Stimulated activated CD8-positive, alpha-beta memory T cell treated with anti-CD3 and anti-CD28 coated beads, Interleukin-4, amount 100 ng/mL, for 48 hours (primary cell): ENCODE measurements around the gene THRAP3.
"Not testable (repeated sequence)": the region's sequence is repeated elsewhere in the genome, so short reads cannot be mapped to it uniquely, and the experiment has no call there.

Experiments
- DNase-seq: peaks from one replicate; pipeline ENCODE4 v3.0.0-alpha.2; 2020

The THRAP3 gene

GRCh38 chr1:36208978-36209703 is 15.1 kb upstream of the THRAP3 start:
- DNase-seq = no peak

- DNase-seq = no peak
These were observed 12.9 kb upstream of the THRAP3 start for GRCh38 chr1:36211307-36211706.

GRCh38 chr1:36211841-36212240 is 12.4 kb upstream of the THRAP3 start:
- DNase-seq = no peak

DNA sequence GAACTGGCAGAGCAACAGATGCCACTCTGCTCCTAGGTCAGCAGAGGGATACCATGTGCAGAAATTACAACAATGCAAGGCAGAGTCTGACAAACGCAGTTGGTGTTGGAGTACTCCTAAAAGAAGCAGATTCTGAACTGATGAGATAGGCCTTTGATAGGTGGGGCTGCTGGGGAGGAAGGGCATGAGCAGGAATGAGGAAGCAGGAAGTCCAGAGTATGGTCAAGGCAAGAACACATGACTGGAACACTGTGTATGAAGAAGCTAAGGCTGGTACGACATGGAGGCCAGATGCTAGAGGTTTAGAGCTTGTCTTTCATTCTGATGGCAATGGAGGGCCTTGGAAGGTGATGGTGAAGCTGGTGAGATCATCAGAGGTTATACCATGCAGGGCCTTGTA is 11.5 kb upstream of the THRAP3 start:
- no peak for DNase-seq

GRCh38 chr1:36217670-36218069 is 6.6 kb upstream of the THRAP3 start:
- no peak for DNase-seq

DNA sequence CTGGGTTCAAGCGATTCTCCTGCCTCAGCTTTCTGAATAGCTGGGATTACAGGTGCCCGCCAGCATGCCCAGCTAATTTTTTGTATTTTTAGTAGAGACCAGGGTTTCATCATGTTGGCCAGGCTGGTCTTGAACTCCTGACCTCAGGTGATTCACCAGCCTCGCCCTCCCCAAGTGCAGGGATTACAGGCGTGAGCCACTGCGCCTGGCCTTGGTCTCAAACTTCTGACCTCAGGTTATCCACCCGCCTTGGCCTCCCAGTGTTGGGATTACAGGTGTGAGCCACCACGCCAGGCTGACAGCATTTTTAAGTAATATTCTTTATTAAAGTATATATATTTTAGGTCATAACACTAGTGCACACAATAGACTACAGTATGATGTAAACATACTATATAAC is 2.3 kb upstream of the THRAP3 start:
- not testable (repeated sequence) for DNase-seq

- peak; percentile 37 for DNase-seq
These were observed 1.5 kb upstream of the THRAP3 start for GRCh38 chr1:36222481-36223380.

- DNase-seq = peak; percentile 35
These were observed 755 bp upstream of the THRAP3 start for GRCh38 chr1:36223381-36223995.

DNA sequence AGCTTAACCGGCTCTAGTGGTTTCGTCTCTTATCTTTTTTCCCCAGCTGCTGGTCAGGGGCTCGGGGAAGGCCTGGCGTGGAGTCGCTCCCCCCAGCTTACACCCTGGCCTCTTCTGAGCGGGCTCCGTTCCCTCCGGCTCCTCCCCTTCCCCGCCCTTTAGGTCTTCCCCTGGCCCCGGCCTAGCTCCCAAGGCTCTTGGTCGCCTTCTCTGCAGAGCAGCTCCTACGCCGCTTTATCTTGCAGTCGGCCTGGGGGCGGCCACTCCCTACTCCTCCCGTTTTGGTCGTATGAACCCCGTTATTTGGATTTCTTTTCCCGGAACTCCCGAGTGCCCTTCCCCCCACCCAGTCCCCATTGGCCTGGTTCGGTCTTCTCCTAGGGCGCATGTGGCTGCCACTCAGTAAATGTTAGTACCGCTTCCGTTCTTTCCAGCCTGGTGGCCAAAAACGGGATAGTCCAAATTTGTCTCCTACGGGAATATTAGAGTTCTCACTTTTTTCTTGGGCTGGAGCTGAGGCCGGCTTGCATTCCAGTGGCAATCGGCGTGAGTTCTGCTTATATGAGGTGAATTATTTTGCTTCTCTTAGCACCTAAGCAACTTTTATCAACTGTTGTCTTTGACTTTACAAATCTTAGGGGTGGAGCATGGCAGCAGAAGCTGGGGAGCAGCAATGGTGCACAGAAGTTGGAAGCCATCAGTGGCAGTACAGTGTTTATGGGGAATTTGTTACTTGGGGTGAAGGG is 467 bp downstream of the THRAP3 start:
- peak; percentile 85 for DNase-seq

GRCh38 chr1:36225283-36225899 is 1.1 kb downstream of the THRAP3 start:
- no peak for DNase-seq

DNA sequence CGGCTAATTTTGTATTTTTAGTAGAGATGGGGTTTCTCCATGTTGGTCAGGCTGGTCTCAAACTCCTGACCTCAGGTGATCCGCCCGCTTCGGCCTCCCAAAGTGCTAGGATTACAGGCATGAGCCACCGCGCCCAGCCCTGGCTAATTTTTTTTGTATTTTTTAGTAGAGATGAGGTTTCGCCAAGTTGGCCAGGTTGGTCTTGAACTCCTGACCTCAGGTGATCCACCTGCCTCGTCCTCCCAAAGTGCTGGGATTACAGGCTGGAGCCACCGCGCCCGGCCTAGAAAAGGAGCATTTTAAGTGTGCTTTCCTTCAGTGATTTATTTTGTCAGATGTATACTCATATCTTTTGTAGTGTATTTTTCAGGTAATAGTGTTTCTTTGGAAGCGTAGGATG is 6.0 kb downstream of the THRAP3 start:
- DNase-seq = not testable (repeated sequence)

DNA sequence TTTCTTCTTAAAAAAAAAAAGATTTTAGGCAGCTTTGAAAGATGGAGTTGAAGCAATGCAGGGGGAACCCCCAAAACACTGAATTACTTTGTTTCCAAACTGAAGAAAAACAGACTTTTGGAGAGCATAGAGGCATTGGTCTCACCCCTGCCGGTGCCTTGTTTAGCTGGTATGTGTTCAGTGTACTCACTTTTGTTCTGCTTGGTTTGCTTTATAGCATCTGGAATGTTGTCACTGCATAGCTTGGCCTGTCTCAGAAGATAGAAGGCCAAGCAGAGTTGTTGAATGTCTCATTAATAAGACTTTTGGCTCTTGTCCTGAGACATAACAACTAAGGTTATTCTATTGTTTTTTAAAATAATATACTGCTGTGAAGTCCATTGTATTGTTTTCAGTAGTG is 6.9 kb downstream of the THRAP3 start:
- DNase-seq = no peak

GRCh38 chr1:36232212-36233095 is 8.2 kb downstream of the THRAP3 start:
- DNase-seq = no peak

DNA sequence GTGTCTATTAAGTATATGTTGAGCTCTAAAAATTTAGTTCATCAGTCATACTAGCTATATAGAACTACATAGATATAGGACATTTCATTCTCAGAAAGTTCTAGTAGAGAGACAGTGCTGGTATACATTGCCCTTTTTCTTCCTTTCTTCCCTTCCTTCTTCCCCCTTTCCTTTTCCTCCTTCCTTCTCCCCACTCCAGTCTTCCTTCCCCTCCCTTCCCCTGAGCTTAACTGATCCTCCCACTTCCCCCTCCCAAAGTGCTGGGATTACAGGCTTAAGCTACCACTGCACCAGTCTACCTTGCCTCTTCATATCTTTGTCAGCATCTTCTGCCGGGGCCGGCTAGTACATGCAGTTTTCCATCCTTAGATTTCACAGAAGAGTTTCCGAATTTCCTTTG is 12.1 kb downstream of the THRAP3 start:
- no peak for DNase-seq

- no peak for DNase-seq
These were observed 14.2 kb downstream of the THRAP3 start for GRCh38 chr1:36238433-36238832.

- DNase-seq = no peak
These were observed 15.8 kb downstream of the THRAP3 start for GRCh38 chr1:36239941-36240637.

DNA sequence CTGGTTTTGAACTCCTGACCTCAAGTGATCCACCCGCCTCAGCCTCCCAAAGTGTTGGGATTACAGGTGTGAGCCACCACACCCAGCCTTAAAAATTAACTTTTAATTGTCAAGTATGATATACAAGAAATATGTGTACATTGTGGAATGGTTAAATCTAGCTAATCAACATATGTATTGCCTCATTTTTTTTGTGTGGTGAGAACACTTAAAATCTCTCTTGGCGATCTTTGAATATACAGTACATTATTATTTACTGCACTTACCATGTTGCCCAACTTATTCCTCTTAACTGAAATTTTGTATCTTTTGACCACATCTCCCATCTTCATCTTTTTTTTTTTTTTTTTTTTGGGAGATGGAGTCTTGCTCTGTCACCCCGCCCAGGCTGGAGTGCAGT is 23.3 kb downstream of the THRAP3 start:
- DNase-seq = no peak

- DNase-seq = no peak
These were observed 24.1 kb downstream of the THRAP3 start for GRCh38 chr1:36248250-36248894.

GRCh38 chr1:36251794-36252481 is 27.7 kb downstream of the THRAP3 start:
- no peak for DNase-seq

DNA sequence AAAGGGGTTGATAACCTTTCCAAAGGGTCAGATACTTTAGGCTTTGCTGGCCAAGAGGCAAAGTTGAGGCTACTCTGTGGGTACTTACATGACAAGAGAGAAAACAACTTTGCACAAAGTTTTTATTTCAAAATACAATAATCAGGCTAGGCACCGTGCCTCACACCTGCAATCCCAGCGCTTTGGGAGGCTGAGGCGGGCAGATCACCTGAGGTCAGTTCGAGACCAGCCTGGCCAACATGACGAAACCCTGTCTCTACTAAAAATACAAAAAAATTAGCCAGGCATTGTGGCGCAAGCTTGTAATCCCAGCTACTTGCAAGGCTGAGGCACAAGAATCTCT is 28.2 kb downstream of the THRAP3 start:
- DNase-seq = not testable (repeated sequence)
